Measurements from ENCODE around the gene SGMS1.

- TF ChIP-seq CTCF (IDR thresholded peaks at IDR 0.05; ENCODE audit: low read length) (no peak), EZH2 (IDR thresholded peaks at IDR 0.05; ENCODE audit: borderline replicate concordance, low read length) (no peak)
Measured at GRCh38 chr10:50294582-50294981, 329.2 kb downstream of the SGMS1 start.

All from OCI-LY1 (cell line).